Superior temporal gyrus (tissue), 1 donor: ENCODE data around the gene ITGA5.

Source experiments
- DNase-seq: peaks from one replicate; pipeline ENCODE4 v3.0.0-alpha.2; 2016; ENCODE audit errors: extremely low spot score

ITGA5 gene

DNA sequence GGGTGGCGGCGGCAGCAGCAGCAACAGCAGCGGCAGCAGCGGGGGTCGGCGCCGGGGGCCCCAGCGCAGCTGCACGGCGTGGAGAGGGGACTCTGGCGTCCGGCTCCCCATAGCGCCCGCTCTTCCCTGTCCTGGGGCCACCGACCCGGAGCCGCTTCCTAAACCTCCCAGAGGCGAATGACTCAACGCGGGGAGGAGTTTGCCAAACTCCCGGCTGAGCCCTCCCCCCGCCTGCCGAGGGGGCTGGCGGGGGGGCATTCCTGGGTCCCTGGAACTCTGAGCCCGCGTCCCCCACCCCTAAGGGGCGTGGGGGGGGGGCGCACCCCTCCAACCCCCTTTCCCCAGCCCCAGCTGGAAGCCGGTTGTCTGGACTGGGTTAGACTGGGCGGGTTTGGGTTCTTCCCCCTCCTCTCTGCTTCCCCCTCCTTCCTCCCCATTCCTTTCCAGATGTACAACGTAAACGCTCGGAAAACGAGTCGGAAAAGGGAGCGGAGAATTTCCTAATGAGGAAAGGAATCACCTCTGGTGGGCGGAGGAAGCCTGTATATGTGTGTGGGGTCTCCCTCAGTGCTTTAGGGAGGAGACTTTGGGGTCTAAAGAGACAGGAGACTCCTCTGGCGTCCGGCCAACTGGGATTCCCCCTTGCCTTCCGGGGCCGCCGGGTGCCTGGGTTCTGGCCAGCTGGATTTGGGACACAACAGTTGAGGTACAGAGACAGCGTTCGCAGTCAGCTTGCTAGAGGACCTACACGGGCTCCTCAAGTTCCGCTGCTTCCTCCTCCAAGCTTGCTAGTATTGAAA lies at the start of gene ITGA5:
Gene ITGA5 (minus strand): TSS at position 179 of the 800 bp plus-strand sequence. CDS start 68 bp downstream, at position 111.
- DNase-seq = no peak

DNA sequence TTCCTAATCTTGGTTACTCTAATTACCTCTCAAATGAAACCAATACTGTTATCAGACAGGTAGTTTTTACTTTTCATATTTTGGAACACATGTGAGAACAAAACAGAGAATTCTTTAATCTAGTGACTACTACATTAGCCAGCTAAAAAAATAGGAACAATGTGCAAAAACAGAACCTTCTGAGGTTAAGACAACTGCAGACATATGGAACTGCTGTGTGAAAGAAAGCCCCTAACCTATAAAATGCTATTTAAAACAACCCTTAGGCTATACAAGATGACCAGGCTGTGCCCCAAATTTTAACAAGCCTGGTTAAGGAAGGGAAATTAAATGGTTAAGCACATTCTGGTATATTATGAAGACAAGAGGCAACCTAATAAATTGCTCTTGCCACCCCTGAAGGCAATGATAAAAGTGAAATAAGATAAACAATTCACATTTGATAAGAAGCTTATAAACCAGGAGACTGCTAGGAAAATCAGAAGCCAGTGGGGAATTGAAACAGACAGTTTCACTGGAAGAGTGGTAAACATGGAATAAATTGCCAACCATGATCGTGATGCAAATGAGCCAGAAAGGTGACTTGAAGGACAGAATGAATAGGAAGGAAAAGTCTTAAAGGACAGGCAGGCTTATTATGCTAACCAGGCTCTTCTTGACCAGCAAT lies 46.9 kb upstream of the ITGA5 start:
- DNase-seq = no peak

DNA sequence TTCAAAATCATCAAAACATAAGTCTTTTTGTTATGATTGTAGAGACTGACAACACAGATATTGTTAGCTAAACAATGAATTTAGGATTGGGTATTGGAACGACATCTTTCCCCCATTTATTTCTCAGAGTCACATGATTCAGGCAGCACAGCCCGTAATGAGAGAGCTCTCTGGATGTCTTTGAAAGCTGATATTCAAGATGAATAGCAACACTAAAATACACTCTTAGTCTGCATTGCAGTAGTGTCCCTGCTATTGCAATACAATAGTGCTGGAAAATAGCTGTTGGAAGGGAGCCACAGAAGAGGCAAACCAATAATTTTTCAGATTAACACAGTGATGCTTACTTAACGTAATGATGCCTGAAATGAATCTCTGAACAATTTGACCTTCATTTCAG lies 44.4 kb upstream of the ITGA5 start:
- peak; percentile 64 for DNase-seq

DNA sequence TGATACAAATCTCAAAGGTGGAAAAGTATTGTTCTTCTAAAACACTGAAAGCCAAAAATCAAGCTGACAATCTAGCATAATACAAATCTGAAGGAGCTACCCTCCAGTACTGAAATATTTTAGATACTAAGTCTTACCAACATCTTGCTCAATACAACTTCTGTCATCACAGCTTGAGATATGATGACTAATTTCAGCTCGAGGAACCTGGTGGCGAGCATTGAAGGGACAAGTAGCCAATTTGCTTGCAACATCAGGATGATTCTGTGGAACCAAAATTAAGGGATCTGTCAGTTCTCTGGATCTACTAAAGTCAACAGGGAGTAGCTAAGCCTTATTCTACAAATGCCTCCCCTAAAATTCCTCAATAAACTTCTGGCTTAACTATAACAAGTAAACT lies 44.0 kb upstream of the ITGA5 start:
- no peak for DNase-seq

DNA sequence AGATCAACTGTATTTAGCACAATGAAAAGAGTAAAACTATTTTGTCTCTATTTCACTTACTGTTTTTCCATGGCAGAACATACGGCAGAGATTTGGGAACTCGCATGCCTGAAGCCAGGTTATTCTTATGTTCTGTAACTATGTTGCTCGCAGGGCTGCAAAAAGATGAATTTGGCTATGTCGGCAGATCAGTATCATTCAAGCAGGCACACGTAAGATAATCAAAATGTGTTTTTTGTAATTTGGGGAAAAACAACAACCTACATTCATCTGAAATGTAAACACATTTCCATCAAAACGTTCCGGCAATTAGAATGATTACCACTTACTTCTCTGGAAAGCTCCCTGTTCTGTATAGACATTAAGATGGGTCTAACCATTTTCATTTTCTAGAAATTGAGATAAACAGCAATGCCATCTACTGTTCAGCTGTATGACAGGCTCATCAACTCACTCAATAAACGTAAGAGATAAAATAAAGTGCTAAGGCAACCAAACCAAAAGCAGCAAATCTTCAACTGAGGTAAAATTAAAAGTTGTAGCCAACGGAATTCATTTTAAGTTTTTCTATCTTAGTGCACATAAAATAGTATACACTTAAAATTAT lies 41.4 kb upstream of the ITGA5 start:
- DNase-seq = peak; percentile 53

DNA sequence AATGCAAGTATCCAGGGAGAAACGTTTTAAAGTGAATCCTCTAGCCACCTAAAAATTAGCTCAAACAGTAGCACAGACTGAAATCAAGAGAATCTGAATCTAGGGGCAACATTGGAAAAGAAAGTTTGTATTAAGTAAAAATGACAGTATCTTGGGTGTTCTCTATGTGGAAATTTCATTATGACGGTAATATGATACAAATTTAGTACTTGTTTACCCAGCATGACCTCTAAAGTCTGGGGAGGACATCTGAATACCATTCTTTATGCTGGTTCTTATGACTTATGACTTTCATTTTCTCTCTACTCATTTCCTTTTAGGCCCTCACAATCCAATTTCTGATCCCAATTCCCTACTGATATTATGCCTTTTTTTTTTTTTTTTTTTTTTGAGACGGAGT lies 40.3 kb upstream of the ITGA5 start:
- DNase-seq = no peak

DNA sequence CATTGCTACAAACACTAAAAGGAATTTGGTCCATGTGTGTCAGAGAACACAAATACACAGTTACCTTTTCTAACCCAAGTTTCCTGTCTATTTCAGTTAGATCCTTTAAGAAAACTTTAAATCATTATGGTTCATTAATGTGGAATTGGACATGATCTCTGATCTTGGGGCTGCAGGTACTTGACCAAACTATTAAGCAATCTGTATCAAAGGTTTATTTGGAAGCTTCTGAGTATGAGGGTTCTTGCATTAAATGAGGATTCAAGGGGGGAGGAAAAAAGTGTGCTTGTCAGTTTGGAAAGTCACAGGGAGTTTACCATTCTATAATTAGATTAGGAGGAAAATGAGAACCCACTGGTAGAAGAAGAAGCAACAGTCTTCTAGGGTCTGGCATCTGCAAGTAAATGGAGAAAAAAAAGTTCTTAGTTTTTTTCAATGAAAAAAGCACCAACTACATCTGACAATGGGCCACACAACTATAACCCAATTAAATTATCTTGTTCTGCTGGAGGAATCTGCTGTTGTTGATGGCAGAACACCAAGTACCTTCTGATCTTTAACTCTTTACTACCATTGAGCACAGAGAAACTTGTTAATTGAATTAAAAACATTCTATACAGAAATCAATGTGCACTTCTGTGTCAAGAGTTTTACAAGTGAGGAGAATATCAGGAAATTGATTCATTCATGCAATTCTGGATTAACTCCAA lies 36.8 kb upstream of the ITGA5 start:
- no peak for DNase-seq

DNA sequence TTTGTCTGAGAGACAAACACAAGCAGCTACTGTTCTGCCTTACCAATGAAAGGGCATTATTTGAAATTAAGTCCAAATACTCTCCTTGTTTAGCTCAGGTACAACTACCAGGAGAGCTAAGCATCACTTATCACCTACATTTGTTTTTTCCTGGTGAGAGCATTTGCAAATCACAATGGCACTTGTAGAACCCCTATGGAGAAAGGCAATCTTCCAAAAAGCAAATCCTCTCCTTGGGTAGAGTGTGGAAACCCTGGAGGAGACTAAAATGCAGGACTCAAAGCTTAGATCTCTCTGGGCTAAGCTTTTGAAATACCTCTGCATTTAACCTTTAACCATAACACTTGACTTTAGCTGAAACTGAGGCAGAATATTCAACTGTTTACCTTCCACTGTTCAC lies 33.6 kb upstream of the ITGA5 start:
- DNase-seq = no peak

DNA sequence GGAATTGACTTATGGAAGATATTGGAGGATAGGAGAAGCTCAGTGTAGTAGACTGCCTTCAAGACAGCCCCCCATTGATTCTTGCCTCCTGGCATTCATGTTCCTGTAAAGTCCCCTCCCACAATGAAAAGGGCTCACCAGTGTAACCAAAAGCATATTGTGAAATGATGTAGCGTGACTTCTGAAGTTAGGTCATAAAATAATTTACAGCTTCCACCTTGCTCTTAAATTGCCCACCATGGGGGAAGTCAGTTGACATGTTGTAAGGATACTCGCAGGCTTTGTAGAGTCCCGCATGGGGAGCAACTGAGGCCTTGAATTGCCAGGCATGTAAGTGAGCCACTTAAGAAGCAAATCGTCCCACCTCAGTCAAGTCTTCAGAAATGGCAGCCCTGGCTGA lies 29.3 kb upstream of the ITGA5 start:
- no peak for DNase-seq

DNA sequence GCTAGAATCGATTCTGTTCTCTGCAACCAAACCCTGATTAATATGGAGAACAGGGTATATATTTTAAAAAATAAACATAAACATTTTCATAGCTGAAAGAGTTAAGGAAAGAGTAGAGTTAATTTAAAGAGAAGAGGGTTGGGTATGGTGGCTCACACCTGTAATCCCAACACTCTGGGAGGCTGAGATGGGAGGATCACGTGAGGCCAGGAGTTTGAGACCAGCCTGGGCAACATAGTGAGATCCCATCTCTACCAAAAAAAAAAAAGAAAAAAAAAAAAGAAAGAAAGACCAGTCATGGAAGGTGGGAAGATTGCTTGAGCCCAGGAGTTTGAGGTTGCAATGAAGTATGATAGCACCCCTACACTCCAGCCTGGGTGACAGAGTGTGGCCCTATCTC lies 28.9 kb upstream of the ITGA5 start:
- DNase-seq = no peak

DNA sequence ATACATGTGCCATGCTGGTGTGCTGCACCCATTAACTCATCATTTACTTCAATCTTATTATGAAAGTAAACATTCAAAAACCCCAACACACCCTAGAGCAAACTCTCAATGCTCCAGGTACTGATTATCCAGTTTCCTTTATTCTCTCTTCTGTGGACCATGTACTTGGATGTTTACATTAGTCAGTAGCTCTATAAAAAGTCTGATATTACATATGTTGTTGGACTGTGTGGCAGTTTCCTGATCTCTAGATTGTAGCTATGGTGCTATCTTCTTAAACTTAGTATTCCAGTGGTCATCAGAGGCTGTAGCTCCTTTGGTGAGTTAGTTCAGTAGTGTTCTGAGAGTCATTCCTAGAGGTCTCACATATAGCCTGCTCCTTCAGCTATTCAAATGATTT lies 25.1 kb upstream of the ITGA5 start:
- no peak for DNase-seq

DNA sequence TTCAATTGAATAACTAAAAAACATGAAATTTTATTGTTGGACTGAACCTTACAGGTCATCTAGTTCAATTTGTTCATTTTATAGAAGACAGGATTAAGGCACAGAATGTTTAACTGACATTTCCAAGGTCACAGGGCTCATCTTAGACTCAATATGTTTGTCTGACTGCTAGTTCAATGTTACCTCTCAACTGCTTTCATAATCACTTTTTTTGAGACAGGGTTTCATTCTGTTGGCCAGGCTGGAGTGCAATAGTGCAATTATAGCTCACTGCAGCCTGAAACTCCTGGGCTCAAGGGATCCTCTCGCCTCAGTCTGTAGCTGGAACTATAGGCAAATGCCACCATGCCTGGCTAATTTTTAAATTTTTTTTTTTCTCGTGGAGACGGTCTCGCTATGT lies 24.4 kb upstream of the ITGA5 start:
- DNase-seq = no peak

DNA sequence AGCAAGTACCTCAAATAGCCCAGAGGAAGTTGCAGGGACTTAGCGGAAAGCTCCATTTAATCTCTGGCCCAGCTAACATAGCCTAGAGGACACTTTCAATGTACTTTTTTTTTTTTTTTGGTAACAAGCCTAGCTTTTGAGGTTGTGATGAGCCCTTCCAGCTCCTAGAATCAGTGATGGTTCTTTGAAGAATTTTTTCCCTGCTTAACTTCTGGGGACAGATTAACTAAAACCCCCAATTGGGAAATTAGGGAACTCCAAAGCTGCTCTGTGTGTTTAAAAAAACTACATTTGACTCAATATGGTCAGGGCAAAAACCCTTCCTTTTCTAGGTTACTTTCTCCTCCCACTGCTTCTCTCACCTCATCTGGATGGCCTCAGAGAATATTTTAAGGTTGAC lies 23.9 kb upstream of the ITGA5 start:
- DNase-seq = no peak

DNA sequence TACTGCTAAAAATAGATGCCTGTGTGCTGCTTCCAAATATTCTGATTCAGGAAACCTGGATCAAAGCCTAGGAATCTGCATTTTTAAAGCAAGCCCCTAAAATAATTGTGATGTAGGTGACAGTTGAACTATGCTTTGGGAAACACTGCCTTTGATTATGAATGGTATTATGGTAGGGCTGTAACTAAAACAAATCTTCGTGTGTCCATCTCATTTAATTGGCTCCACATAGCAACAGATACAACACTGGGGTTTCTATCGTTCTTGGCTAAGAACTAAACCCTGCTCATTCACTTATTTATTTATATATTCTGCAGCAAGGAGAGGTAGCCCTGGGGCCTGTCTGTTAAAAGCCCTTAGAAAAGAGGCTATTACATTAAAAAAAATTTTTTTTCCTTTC lies 23.0 kb upstream of the ITGA5 start:
- no peak for DNase-seq

DNA sequence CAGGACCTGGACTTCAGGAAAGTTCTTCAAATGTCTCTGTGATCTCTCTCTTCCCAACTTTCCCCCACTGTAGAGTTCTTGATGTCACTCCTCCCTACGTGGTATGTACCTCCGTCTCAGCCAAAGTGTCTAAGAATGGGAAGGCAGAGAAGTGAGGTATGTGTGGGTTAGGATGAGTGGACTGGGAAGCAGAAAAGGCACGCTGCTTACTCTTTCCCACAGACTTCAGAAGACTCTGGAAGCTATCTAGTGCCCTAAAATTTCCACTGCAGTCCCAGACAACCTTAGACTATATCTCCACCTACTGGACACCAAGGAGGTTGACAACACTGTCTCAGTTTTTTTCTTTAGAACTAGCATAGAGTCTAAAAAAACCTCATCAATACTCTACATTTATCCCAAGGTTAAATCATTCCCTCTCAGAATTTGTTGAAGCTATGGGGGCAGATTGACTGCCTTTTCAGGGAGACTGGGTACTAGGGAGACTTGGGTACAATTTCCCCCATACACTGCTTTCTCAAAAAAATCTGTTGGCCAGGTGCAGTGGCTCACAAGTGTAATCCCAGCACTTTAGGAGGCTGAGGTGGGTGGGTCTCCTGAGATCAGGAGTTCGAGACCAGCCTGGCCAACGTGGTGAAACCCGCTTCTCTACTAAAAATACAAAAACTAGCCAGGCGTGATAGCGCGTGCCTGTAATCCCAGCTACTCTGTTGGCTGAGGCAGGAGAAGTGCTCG lies 20.6 kb upstream of the ITGA5 start:
- peak; percentile 83 for DNase-seq

DNA sequence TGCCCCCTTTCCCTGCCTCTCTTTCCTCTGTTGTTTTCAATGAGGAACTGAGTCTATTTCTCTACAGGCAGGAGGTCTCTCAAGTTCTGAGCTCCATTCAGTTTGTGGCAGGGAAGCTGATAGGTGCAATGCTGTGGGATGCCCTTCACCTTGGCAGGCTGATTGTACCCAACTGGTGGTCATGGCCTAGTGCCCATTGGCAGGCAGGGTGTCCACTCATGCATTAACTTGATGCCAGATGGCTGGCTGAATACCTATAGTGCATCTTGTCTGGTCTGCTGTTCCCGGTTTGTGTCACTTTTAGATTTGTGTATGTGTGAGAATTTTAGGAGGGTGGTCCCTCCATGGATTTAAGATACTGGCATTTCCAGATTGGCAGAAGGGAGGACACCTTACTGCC lies 20.0 kb upstream of the ITGA5 start:
- DNase-seq = no peak

DNA sequence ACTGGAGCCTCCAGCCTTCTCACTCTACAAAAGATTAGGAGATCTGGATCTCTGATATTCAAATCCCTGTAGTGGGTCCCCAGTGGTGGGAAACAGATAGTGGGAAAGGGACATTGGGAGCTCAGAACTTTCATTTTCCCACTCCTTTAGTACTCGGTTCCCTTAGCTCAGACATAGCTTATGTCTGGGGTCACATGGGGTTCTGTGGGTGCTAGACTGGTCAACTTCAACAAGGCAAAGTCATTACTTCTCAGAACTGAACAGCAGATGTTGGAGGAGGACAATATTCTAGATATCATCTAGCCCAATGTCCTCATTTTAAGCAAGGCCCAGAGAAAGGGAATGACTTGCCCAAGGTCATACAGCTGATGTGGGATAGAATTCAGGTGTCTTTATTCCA lies 19.5 kb upstream of the ITGA5 start:
- DNase-seq = no peak

DNA sequence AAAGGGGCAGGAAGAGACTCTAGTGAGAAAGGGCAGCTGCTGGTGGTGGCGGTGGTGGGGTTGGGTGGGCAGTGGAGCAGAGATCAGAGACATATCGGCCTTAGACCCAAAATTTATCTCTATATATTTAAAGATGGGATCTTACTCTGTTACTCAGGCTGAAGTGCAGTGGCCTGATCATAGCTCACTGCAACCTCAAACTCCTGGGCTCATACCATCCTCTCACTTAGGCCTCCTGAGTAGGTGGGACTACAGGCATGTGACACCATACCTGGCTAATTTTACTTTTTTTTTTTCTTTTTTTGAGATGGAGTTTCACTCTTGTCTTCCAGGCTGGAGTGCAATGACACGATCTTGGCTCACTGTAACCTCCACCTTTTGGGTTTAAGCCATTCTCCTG lies 18.6 kb upstream of the ITGA5 start:
- no peak for DNase-seq

DNA sequence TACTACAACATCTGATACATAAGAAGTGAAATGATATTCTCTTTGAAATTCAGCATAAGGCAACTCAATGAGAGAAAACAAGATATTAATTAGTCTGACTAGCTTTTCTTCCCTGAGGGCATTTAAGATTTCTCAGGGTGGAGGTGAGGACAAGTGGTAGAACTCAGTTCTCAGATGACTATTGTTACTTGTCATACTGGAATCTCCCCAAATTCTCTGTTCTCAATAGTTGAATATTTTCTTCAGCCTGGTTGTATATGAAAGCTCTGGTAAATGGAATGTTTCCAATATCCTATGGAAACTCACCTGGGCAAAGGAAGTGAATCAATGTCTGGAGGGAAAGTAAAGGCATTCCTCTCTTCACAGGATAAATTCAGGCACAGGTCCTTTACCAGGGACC lies 18.2 kb upstream of the ITGA5 start:
- DNase-seq = no peak

DNA sequence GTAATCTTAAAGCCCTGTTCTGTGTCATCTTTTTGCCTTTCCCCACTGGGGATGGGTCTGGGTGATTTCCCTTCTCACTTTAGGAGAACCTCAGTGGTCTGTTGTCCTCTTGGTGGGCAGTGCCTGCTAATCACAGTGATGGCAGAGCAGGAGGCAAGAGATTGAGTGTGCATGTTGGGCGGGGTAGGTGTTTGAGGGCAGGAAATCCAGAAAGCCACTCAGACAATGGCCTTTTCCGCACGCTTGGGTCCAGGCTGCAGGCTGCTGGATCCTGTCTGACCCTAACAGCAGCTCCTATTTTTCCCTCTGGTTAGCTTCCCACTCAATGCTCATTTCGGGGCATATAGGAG lies 13.7 kb upstream of the ITGA5 start:
- no peak for DNase-seq

DNA sequence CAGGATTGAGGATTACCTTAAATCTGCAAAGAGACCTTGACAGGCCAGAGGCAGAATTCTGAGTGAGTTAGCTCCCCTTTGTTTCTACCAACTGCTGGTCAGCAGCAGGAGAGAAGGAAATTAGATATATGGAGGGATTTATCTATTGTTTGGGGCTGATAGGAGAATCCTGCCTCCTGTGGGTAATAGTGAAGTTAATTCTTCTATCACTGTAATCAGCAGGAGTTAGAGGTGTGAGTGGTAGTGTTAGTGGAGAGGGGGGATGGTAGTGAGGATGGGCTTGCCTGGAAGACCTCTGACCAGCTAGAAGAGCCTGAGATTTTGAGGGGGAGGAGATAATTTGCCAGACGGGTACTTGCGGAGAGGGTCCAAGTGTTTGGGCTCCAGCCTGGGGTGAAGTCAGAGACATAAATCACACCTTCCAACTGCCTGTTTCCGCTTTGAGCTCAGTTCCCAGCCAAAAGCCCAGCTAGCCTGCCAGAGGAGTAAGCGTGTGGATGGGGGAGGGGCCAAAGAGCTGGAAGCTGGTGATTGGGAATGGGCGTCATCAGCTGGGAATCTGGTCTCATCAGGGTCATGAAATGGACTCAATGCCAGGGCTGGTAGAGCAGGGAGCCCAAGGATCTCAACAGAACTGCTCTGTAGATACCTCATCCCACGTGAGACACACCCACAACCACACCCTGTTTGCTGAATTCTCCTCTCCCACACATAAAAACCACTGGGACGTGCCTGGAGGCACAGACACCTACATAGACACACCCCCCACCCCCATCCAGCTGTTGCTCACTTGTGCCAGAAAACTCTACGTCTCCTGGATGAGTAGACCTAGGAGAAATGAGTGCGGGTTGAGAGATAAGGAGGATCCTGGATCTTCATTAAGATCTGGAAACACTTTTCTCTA lies 13.1 kb upstream of the ITGA5 start:
- no peak for DNase-seq
